GM06990 (cell line): ENCODE measurements around the gene PWWP2B.

ENCODE experiments used
- DNase-seq: peaks from one replicate; pipeline ENCODE4 v3.0.0-alpha.2; 2011; ENCODE audit not compliant: insufficient read length; ENCODE audit errors: extremely low read depth
- H3K27me3 ChIP-seq: replicated peaks from 2 replicates; pipeline ENCODE4 v1.6.0; 2011; ENCODE audit warnings: low read length; ENCODE audit not compliant: control insufficient read depth, insufficient read depth
- H3K36me3 ChIP-seq: 2 replicates; pipeline ENCODE4 v1.5.1; 2011; ENCODE audit warnings: low read length; ENCODE audit not compliant: control insufficient read depth, insufficient read depth
- H3K4me3 ChIP-seq: replicated peaks from 2 replicates; pipeline ENCODE4 v1.5.1; 2011; ENCODE audit warnings: low read depth, mild to moderate bottlenecking, control low read depth, low read length
- TF ChIP-seq, protein P1 (sequence below): IDR thresholded peaks from 2 replicates; pipeline ENCODE4 v1.5.1; 2011; ENCODE audit warnings: low read length, control low read depth, mild to moderate bottlenecking, inconsistent platforms; ENCODE audit not compliant: insufficient read depth, poor library complexity, severe bottlenecking

The PWWP2B gene

DNA sequence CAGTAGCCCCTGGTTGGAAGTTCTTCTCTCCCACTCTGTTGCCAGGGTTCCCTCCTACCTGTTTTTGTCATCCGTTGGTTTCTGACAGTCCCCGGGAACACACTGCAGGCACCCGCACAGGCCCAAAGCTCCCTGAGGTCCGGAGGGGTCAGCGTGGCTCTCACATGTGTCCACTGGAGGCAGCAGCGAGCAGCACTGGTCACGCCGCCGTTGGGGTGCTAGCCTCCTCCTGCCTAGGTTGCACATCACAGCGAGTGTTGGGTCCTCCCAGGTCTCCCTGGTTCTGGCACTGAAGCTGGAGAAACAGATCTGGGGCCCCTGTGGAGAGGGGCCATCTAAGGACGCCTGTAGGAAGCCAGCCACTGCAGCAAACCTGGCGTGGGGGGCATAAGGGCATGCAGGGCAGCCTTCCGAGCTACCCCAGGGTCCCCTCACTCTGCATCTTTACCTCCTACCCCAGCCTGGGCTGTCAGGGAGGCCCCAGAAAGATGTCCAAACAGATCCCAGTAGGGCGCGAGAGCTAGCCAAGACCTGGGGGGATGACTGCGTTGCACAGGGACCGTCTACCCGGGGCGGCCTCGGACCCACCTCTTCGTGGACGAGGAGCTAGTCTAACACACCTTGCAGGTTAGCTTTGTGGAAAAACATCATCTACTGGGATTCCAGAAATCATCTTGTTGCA, 36.1 kb upstream of the PWWP2B start:
- DNase-seq: no peak
- no peaks in the 10 kb centered on the region for H3K27me3 ChIP-seq

DNA sequence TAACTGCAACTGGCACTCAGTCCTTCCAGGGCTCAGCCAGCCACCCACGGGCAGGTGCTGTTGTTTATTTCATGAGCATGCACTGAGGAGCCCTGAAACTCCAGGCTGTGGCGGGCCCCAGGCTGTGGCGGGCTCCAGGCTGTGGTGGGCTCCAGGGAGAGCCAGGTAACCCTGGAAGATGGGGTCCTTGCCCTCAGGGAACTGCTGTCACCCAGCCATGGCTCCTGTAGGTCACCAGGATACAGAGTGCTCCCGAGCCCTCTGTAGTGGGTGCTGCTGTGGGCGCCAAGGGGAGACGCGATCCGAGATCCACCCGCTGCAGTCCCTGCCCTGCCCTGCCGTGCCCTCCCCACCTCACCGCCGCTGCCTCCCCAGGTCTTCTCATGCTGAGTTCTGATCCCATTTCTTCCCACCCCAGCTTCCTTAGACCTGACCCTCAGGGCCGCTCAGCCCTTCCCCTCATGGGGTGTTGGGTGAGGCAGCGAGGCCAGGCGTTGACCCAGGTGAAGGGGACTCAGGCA, 35.4 kb upstream of the PWWP2B start:
- no peaks in the 10 kb centered on the region for H3K36me3 ChIP-seq
- TF ChIP-seq, protein P1, sequence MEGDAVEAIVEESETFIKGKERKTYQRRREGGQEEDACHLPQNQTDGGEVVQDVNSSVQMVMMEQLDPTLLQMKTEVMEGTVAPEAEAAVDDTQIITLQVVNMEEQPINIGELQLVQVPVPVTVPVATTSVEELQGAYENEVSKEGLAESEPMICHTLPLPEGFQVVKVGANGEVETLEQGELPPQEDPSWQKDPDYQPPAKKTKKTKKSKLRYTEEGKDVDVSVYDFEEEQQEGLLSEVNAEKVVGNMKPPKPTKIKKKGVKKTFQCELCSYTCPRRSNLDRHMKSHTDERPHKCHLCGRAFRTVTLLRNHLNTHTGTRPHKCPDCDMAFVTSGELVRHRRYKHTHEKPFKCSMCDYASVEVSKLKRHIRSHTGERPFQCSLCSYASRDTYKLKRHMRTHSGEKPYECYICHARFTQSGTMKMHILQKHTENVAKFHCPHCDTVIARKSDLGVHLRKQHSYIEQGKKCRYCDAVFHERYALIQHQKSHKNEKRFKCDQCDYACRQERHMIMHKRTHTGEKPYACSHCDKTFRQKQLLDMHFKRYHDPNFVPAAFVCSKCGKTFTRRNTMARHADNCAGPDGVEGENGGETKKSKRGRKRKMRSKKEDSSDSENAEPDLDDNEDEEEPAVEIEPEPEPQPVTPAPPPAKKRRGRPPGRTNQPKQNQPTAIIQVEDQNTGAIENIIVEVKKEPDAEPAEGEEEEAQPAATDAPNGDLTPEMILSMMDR: no peak
- DNase-seq: no peak
- no peak overlapping the region for H3K4me3 ChIP-seq
- no peaks in the 10 kb centered on the region for H3K27me3 ChIP-seq

More for the DNA sequence above, 36.1 kb upstream of the PWWP2B start:
- TF ChIP-seq, protein P1: peak; percentile 65
- Histone ChIP-seq H3K4me3 (no peak overlapping the region), H3K36me3 (no peaks in the 10 kb centered on the region)

DNA sequence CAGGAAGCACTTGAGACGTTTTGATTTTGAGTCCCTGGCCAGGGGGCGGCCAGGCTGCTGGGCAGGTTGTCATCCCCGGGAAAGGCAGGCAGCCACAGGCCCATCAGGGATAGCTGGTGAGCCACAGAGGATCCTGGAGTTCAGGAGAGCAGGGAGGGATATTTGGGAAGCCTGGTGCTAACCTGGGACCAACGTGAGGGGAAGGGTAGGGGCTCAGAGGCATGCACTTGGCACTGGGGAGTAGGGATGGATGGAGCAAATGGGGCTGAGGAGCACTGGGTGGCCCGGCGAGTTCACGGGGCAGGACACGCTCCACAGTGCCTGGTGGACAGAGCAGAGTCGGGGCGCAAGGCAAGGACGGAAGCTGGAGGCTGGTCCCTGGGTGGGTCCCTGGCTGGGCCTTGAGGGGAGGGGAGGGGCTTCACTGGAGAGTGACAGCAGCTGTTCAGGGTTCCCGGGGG, 34.8 kb upstream of the PWWP2B start:
- H3K4me3 ChIP-seq: no peak overlapping the region
- TF ChIP-seq, protein P1: no peak
- no peaks in the 10 kb centered on the region for H3K36me3 ChIP-seq
- no peak for DNase-seq
- no peaks in the 10 kb centered on the region for H3K27me3 ChIP-seq

DNA sequence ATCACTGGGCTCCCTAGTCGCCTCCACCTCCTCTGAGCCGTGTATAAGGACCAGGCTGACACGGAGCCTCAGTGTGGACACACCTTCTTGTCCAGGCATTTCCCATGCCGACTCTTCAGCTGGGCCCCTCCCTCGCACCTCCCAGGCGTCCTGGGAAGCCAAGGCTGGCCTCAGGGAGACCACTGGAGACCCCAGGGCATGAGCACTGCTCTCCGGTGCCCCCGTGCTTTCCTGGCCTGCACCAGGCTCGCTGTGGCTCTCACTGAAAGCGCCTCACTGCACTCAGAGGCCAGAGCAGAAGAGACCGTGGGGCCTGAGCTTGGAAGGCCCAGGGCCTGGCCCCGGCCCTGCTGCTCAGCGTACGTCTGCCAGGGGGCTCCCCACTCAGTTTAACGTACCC, 33.6 kb upstream of the PWWP2B start:
- no peak overlapping the region for H3K4me3 ChIP-seq
- no peaks in the 10 kb centered on the region for H3K27me3 ChIP-seq
- no peak for DNase-seq
- no peaks in the 10 kb centered on the region for H3K36me3 ChIP-seq
- TF ChIP-seq, protein P1: no peak

DNA sequence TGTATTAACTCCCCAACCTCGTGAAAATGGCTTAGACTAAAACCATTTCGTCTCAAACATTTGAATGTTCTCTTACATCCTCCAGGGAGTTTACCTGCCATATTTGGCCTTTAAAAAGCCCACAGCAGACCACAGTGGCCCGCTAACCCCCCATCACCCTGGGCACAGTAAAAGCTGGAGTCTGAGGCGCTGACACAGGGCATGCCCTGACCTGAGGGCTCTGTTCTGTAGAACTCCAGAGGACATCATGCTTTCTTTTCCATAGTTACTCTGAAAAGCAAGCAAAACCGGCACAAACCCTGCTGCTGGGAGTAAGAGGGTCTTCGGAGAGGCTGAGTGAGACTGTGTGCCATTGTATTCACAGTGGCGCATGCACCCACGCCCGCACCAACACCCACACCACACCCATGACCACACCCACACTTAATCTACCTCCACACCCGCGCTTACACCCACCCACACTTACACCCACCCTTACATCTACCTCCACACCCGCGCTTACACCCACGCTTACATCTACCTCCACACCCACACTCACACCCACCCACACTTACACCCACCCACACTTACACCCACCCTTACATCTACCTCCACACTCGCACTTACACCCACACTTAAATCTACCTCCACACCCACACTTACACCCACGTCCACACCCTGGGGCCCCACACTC, 32.9 kb upstream of the PWWP2B start:
- DNase-seq: no peak
- Histone ChIP-seq H3K36me3 (no peaks in the 10 kb centered on the region), H3K4me3 (no peak overlapping the region), H3K27me3 (no peaks in the 10 kb centered on the region)
- TF ChIP-seq, protein P1: no peak
